Ovary (tissue), 9 donors: Measurements from ENCODE around the gene ATXN1. TPM values are rescaled to one million over a fixed set of nuclear protein-coding genes. Genes with fewer than 3 reads are reported as not detected.

Source experiments
- DNase-seq, 5 donors: peaks; one replicate each; pipeline ENCODE4 v3.0.0-alpha.2; 2019 to 2020
- H3K27ac ChIP-seq, 2 donors: fragments of 200-600 bp; one replicate each; pipeline versions ENCODE4 v1.5.1 to v1.8.0; 2019 to 2022
- H3K27me3 ChIP-seq: fragments of 200-600 bp; one replicate; pipeline ENCODE4 v1.8.0; 2022
- H3K36me3 ChIP-seq: fragments of 200-600 bp; sonication (generic); one replicate; pipeline ENCODE4 v1.5.1; 2019
- H3K4me1 ChIP-seq: one replicate; pipeline ENCODE4 v1.8.1; 2013; ENCODE audit warnings: mild to moderate bottlenecking, moderate library complexity; ENCODE audit not compliant: insufficient read depth
- H3K4me3 ChIP-seq: fragments of 200-600 bp; sonication (generic); one replicate; pipeline ENCODE4 v1.5.1; 2017
- H3K9me3 ChIP-seq, 2 donors: fragments of 200-600 bp in 1 of 2; sonication (generic) in 1 of 2; one replicate each; pipeline versions ENCODE4 v1.5.1 to v1.8.1; 2013 to 2019; ENCODE audit warnings: mild to moderate bottlenecking in 1 of 2, moderate library complexity in 1 of 2
- CTCF ChIP-seq, 3 donors: fragments of 450-650 bp in 2 of 3; fragments of 200-600 bp in 1 of 3; IDR thresholded peaks; one replicate each; pipeline versions ENCODE4 v1.5.1 to v1.8.0; 2016 to 2022; ENCODE audit warnings: antibody characterized with exemption in 3 of 3, mild to moderate bottlenecking in 1 of 3
- EP300 ChIP-seq: sonication (generic); formaldehyde crosslinking; IDR thresholded peaks from one replicate; pipeline ENCODE4 v1.6.1; 2017; ENCODE audit warnings: antibody characterized with exemption
- POLR2A ChIP-seq: fragments of 450-650 bp; IDR thresholded peaks from one replicate; pipeline ENCODE4 v1.6.1; 2017; ENCODE audit warnings: antibody characterized with exemption, mild to moderate bottlenecking, moderate library complexity
- WGBS, 3 donors: extraction: QIAGEN DNeasy Blood & Tissue Kit in 1 of 3; methylation state at CpG; one replicate each; pipeline versions ENCODE4 v1.1.5 to v1.1.7; 2013 to 2017; 5-methylcytosine and 5-hydroxymethylcytosine counted together
- intact Hi-C, 4 donors: fragments of 100-400 bp; cut with DNase I; formaldehyde crosslinking; loops; one replicate each; pipeline versions ENCODE4 v1.11.0 to v1.15.1; 2022 to 2023
- polyA plus RNA-seq, 2 donors: library from polyadenylated mRNA; stranded (reverse); fragments of 200-250 nt in 1 of 2; fragments of 350-450 nt in 1 of 2; fragmentation: Illumina TruSeq in 1 of 2; extraction: RNeasy Lipid Tissue Mini Kit (QIAGEN cat#74804) in 1 of 2; gene quantifications; one replicate each; pipeline ENCODE4 v1.2.3, GENCODE V29; 2013 to 2014
- total RNA-seq, 7 donors: library from RNA; depleted of rRNA in 2 of 7; stranded (reverse); fragments of >200 nt in 2 of 7; fragmentation: NEBNext Ultra II Directional in 3 of 7; extraction: Animal tissue kit (Norgen Biotek cat#: 25700) in 3 of 7; gene quantifications; one replicate each; pipeline versions ENCODE4 v1.1.0 to v1.2.4, GENCODE V29; 2016 to 2023
- donor health status: DM: no; HTN: no; CAD: no; lungs with moderate emphysema.
- donor health status: DM: no; HTN: no; CAD: no.
- donor health status: Bipolar disorder and iron deficiency.
- donor health status: DM: yes; HTN: yes; CAD: no.
- donor health status: DM: no; HTN: no; CAD: no.
- donor health status: DM: yes; HTN: yes; CAD: no.

Gene ATXN1
- total and polyA plus RNA-seq, 9 donors: 7.3 to 38.2 (median 30.4) TPM

- 8 to 12% (median 9%) methylated on average over 5 of the region's 5 CpGs for WGBS, 3 donors
- Histone ChIP-seq H3K27me3 (no peaks in the 10 kb centered on the region), H3K4me3 (no peak overlapping the region), H3K27ac (no peak overlapping the region), H3K9me3 (no peaks in the 10 kb centered on the region), H3K4me1 (peaks cover 2% of the 10 kb centered on the region), H3K36me3 (no peaks in the 10 kb centered on the region)
- intact Hi-C loops: loop anchor here in 2 of 4 donors (5.0 to 10.0 kb wide), 2 partner anchors 255 to 438 kb away; no protein-coding TSS in a partner anchor
- TF ChIP-seq CTCF (IDR thresholded peaks at IDR 0.05) (no peak), EP300 (no peak), POLR2A (no peak)
- DNase-seq: no peak
These were observed 8.7 kb upstream of the ATXN1 start for GRCh38 chr6:16769986-16770376.

- intact Hi-C loops: loop anchor here in 2 of 4 donors (5.0 to 10.0 kb wide), 2 partner anchors 255 to 437 kb away; no protein-coding TSS in a partner anchor
- H3K27ac ChIP-seq: no peak overlapping the region
- DNase-seq: no peak
- H3K27me3 ChIP-seq: no peaks in the 10 kb centered on the region
- TF ChIP-seq CTCF (IDR thresholded peaks at IDR 0.05): no peak
- no peak for TF ChIP-seq POLR2A
- TF ChIP-seq EP300: no peak
- 41 to 51% (median 43%) methylated on average over 8 of the region's 8 CpGs for WGBS, 3 donors
- H3K4me1 ChIP-seq: peaks cover 2% of the 10 kb centered on the region
- H3K4me3 ChIP-seq: no peak overlapping the region
- H3K9me3 ChIP-seq: no peaks in the 10 kb centered on the region
- no peaks in the 10 kb centered on the region for H3K36me3 ChIP-seq
These were observed 8.1 kb upstream of the ATXN1 start for GRCh38 chr6:16769131-16769985.

- TF ChIP-seq POLR2A (no peak), EP300 (no peak), CTCF (IDR thresholded peaks at IDR 0.05) (no peak)
- Histone ChIP-seq H3K4me1 (peaks cover 2% of the 10 kb centered on the region), H3K9me3 (no peaks in the 10 kb centered on the region), H3K4me3 (no peak overlapping the region), H3K27ac (no peak overlapping the region), H3K36me3 (no peaks in the 10 kb centered on the region), H3K27me3 (no peaks in the 10 kb centered on the region)
- no peak for DNase-seq
- intact Hi-C loops: loop anchor here in 2 of 4 donors (5.0 to 10.0 kb wide), 2 partner anchors 254 to 436 kb away; no protein-coding TSS in a partner anchor
- WGBS, 3 donors: 52 to 67% (median 66%) methylated on average over 3 of the region's 3 CpGs
These were observed 7.2 kb upstream of the ATXN1 start for GRCh38 chr6:16768477-16768830.

GRCh38 chr6:16767765-16768476 lies 6.7 kb upstream of the ATXN1 start:
- no peaks in the 10 kb centered on the region for H3K9me3 ChIP-seq
- no peak overlapping the region for H3K27ac ChIP-seq
- no peak for DNase-seq
- WGBS, 3 donors: 48 to 54% (median 54%) methylated on average over 2 of the region's 2 CpGs
- TF ChIP-seq POLR2A (no peak), EP300 (no peak), CTCF (IDR thresholded peaks at IDR 0.05) (no peak)
- H3K27me3 ChIP-seq: no peaks in the 10 kb centered on the region
- H3K4me1 ChIP-seq: peaks cover 2% of the 10 kb centered on the region
- H3K4me3 ChIP-seq: no peak overlapping the region
- H3K36me3 ChIP-seq: no peaks in the 10 kb centered on the region
- intact Hi-C loops: loop anchor here in 2 of 4 donors (5.0 to 10.0 kb wide), 2 partner anchors 253 to 436 kb away; no protein-coding TSS in a partner anchor
